ENCODE results near the gene GGACT.

The GGACT gene

GRCh38 chr13:100610391-100611347, 22.1 kb upstream of the GGACT start:
- no peak for TF ChIP-seq GATA2 (IDR thresholded peaks at IDR 0.05; ENCODE audit: low read depth, low read length)
- no peak for TF ChIP-seq GATA3 (IDR thresholded peaks at IDR 0.05; ENCODE audit: low read depth, low read length)

GRCh38 chr13:100608906-100609305, 20.3 kb upstream of the GGACT start:
- TF ChIP-seq GATA3 (IDR thresholded peaks at IDR 0.05; ENCODE audit: low read depth, low read length) (no peak), GATA2 (IDR thresholded peaks at IDR 0.05; ENCODE audit: low read depth, low read length) (no peak)

DNA sequence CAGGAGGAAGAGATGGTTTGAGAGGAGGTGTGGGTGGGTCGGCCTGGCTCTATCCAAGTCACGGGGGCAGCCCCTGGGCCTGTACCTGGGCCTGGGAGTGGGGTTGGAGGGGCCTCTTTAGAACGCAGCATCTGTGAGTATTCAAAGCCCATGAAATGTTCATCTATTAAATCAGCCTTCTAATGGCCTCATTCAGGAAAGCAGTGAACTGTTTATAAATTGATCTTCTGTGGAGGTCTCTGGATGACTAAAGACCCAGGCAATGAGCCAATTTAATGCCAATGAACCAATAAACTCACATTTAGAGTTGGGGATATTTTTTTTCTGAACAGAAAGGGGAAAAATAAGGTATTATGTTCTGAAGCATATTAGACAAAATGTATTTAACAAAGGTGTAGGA, 19.9 kb upstream of the GGACT start:
- TF ChIP-seq GATA2 (IDR thresholded peaks at IDR 0.05; ENCODE audit: low read depth, low read length): no peak
- no peak for TF ChIP-seq GATA3 (IDR thresholded peaks at IDR 0.05; ENCODE audit: low read depth, low read length)

GRCh38 chr13:100604918-100605710, 16.5 kb upstream of the GGACT start:
- no peak for TF ChIP-seq GATA2 (IDR thresholded peaks at IDR 0.05; ENCODE audit: low read depth, low read length)
- TF ChIP-seq GATA3 (IDR thresholded peaks at IDR 0.05; ENCODE audit: low read depth, low read length): no peak

DNA sequence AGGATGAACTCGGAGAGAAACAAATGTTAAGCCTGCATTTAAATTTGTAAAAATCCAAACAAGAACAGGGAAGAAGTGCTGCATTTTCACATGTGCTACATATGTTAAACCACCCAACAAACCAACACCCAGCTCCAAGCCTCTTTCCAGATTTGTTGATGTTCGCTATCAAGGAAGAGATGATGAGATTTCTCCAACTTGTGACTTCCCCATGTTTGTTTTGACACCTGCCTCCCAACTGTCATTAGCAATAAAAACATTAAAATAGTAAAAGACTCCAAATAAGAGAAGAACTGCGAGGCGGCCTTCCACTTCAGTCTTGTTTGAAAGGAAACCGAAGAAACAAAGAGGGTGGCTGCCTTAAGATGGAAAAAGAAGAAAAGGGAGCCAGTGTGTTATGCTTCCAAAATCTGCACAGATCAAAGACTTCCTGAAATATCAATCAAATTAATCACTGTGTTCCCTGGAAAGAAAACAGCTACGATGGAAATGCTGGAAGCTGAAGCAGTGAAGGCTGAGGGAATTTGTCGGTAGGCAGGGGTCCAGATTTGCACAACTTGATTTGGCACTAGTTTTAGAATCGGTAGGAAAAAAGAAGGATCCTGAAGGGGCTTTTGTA, 14.0 kb upstream of the GGACT start:
- no peak for TF ChIP-seq GATA3 (IDR thresholded peaks at IDR 0.05; ENCODE audit: low read depth, low read length)
- TF ChIP-seq GATA2 (IDR thresholded peaks at IDR 0.05; ENCODE audit: low read depth, low read length): no peak

GRCh38 chr13:100601716-100602115, 13.1 kb upstream of the GGACT start:
- TF ChIP-seq GATA2 (IDR thresholded peaks at IDR 0.05; ENCODE audit: low read depth, low read length) (no peak), GATA3 (IDR thresholded peaks at IDR 0.05; ENCODE audit: low read depth, low read length) (no peak)

DNA sequence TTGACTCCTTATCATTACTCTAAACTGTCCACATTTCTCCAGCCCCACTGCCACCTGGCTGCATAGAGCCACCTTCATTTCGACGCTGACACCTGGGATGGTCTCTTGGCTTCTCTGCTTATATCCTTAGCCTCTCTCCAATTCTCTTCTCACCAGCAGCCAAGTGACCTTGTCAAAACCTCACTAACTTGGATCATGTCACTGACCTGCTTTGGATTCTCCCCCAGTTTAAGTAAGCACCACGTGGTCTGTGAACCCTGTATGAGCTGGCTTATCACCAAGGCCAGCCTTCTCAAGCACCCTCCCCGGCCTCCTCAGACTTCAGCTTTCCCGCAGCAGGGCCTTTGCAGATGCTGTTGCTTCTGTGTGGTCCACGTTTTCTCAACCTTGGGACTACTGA, 12.3 kb upstream of the GGACT start:
- TF ChIP-seq GATA2 (IDR thresholded peaks at IDR 0.05; ENCODE audit: low read depth, low read length) (no peak), GATA3 (IDR thresholded peaks at IDR 0.05; ENCODE audit: low read depth, low read length) (no peak)

- TF ChIP-seq GATA2 (IDR thresholded peaks at IDR 0.05; ENCODE audit: low read depth, low read length) (no peak), GATA3 (IDR thresholded peaks at IDR 0.05; ENCODE audit: low read depth, low read length) (no peak)
These were observed 11.9 kb upstream of the GGACT start for GRCh38 chr13:100600461-100600860.

- TF ChIP-seq GATA2 (IDR thresholded peaks at IDR 0.05; ENCODE audit: low read depth, low read length) (no peak), GATA3 (IDR thresholded peaks at IDR 0.05; ENCODE audit: low read depth, low read length) (no peak)
These were observed 8.7 kb upstream of the GGACT start for GRCh38 chr13:100597253-100597652.

DNA sequence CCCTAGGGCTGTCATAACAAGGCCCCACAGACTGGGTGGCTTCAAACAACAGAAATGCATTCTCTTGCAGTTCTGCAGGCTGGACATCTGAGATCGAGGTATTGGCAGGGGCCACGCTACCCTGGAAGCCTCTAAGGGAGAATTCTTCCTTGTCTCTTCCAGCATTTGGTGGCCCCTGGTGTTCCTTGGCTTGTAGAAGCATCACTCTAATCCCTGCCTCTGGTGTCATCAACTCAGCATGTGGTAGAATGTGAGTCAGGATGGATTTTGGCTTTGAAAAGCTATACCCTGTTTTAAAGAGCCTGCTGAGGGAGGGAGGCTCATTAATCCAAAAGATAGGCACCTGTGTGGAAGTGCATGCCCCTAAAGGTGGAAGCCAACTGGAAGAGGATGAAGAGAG, 7.9 kb upstream of the GGACT start:
- TF ChIP-seq GATA2 (IDR thresholded peaks at IDR 0.05; ENCODE audit: low read depth, low read length) (no peak), GATA3 (IDR thresholded peaks at IDR 0.05; ENCODE audit: low read depth, low read length) (no peak)

- TF ChIP-seq GATA3 (IDR thresholded peaks at IDR 0.05; ENCODE audit: low read depth, low read length) (no peak), GATA2 (IDR thresholded peaks at IDR 0.05; ENCODE audit: low read depth, low read length) (no peak)
These were observed 6.1 kb upstream of the GGACT start for GRCh38 chr13:100594731-100595130.

GRCh38 chr13:100594255-100594654, 5.7 kb upstream of the GGACT start:
- TF ChIP-seq GATA3 (IDR thresholded peaks at IDR 0.05; ENCODE audit: low read depth, low read length): no peak
- no peak for TF ChIP-seq GATA2 (IDR thresholded peaks at IDR 0.05; ENCODE audit: low read depth, low read length)

GRCh38 chr13:100589178-100589725, 663 bp upstream of the GGACT start:
- TF ChIP-seq GATA2 (IDR thresholded peaks at IDR 0.05; ENCODE audit: low read depth, low read length) (no peak), GATA3 (IDR thresholded peaks at IDR 0.05; ENCODE audit: low read depth, low read length) (no peak)

- TF ChIP-seq GATA2 (IDR thresholded peaks at IDR 0.05; ENCODE audit: low read depth, low read length) (no peak), GATA3 (IDR thresholded peaks at IDR 0.05; ENCODE audit: low read depth, low read length) (no peak)
These were observed 3.7 kb downstream of the GGACT start for GRCh38 chr13:100584896-100585295.
